Kidney epithelial cell (primary cell): ENCODE measurements around the gene NMNAT2. TPM values are rescaled to one million over a fixed set of nuclear protein-coding genes. Genes with fewer than 3 reads are reported as not detected.
A peak's percentile ranks its signal among the peaks of the same experiment; 100 is the strongest.

Experiments
- DNase-seq: peaks from one replicate; pipeline ENCODE4 v3.0.0-alpha.2; 2010; ENCODE audit warnings: low read depth
- H3K27me3 ChIP-seq: 2 replicates; pipeline ENCODE4 v1.6.0; 2011; ENCODE audit warnings: low read length; ENCODE audit not compliant: control insufficient read depth, insufficient read depth
- H3K36me3 ChIP-seq: 2 replicates; pipeline ENCODE4 v1.5.1; 2011; ENCODE audit warnings: low read length; ENCODE audit not compliant: control insufficient read depth, insufficient read depth
- H3K4me3 ChIP-seq: 2 replicates; pipeline ENCODE4 v1.5.1; 2011; ENCODE audit warnings: low read depth, mild to moderate bottlenecking, control low read depth, low read length
- CTCF ChIP-seq: IDR thresholded peaks from 2 replicates; pipeline ENCODE4 v1.5.1; 2011; ENCODE audit warnings: mild to moderate bottlenecking, moderate library complexity, low read length, control low read depth, inconsistent platforms; ENCODE audit not compliant: insufficient read depth, poor library complexity, severe bottlenecking
- total RNA-seq: library from RNA; depleted of rRNA; stranded (reverse); fragments of >200 nt; gene quantifications from 2 replicates; pipeline ENCODE4 v1.2.3, GENCODE V29; 2015

NMNAT2 gene
- total RNA-seq, 1 donor from 2014 or later, result 1.0 TPM

- H3K36me3 ChIP-seq, result no peaks in the 10 kb centered on the region
- no peak overlapping the region for H3K4me3 ChIP-seq
- TF ChIP-seq CTCF, result no peak
- no peak for DNase-seq
- no peaks in the 10 kb centered on the region for H3K27me3 ChIP-seq
Observed at GRCh38 chr1:183355181-183355580, 63.0 kb downstream of the NMNAT2 start.

- peaks cover 2% of the 10 kb centered on the region for H3K27me3 ChIP-seq
- no peaks in the 10 kb centered on the region for H3K36me3 ChIP-seq
- no peak overlapping the region for H3K4me3 ChIP-seq
- no peak for DNase-seq
- TF ChIP-seq CTCF, result no peak
Observed at GRCh38 chr1:183353597-183353996, 64.6 kb downstream of the NMNAT2 start.

GRCh38 chr1:183349201-183349711 is 68.9 kb downstream of the NMNAT2 start:
- Histone ChIP-seq H3K27me3 (peaks cover 2% of the 10 kb centered on the region), H3K36me3 (no peaks in the 10 kb centered on the region), H3K4me3 (no peak overlapping the region)
- no peak for DNase-seq
- TF ChIP-seq CTCF, result no peak

- Histone ChIP-seq H3K36me3 (no peaks in the 10 kb centered on the region), H3K4me3 (no peak overlapping the region), H3K27me3 (peaks cover 2% of the 10 kb centered on the region)
- TF ChIP-seq CTCF, result no peak
- DNase-seq, result no peak
Observed at GRCh38 chr1:183346276-183346732, 71.9 kb downstream of the NMNAT2 start.

GRCh38 chr1:183339556-183340167 is 78.5 kb downstream of the NMNAT2 start:
- no peak for TF ChIP-seq CTCF
- H3K27me3 ChIP-seq, result no peaks in the 10 kb centered on the region
- peak; percentile 26 for DNase-seq
- no peaks in the 10 kb centered on the region for H3K36me3 ChIP-seq
- H3K4me3 ChIP-seq, result no peak overlapping the region
